ENCODE data around the gene UFSP1. TPM values are rescaled to one million over a fixed set of nuclear protein-coding genes. Genes with fewer than 3 reads are reported as not detected.

The UFSP1 gene
- total RNA-seq, 1 donor from 2014 or later, result 2.4 TPM

DNA sequence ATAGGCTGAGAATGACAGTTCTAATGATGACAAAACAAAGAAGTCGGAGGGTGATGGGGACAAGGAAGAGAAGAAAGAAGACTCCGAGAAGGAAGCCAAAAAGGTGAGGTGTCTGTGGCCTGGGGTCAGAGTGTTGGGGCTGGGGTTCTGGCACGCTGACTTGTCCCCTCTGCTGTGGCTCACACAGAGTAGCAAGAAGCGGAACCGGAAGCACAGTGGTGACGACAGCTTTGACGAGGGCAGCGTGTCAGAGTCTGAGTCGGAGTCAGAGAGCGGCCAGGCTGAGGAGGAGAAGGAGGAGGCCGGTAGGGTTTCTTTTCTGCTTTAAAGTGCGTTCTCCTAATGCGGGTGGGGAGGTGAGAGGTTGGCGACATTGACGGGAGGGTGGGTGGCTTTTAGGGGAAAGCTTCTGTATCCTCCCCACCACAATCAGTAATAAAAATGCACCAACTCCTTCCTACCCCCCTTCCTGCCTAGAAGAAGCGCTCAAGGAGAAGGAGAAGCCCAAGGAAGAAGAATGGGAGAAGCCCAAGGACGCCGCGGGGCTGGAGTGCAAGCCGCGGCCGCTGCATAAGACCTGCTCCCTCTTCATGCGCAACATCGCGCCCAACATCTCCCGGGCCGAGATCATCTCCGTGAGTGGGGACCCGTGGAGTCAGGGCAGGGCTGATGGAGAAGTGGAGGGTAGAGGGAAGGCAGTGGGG lies 4.6 kb downstream of the UFSP1 start:
- DNase-seq, result no peak
- peaks cover 81% of the 10 kb centered on the region for H3K36me3 ChIP-seq
- peaks cover 33% of the 10 kb centered on the region for H3K4me1 ChIP-seq
- no peaks in the 10 kb centered on the region for H3K27me3 ChIP-seq (ENCODE audit: low read depth)
- no peak overlapping the region for H3K4me3 ChIP-seq
- no peak for TF ChIP-seq CTCF (IDR thresholded peaks at IDR 0.05; ENCODE audit: borderline replicate concordance)
- H3K9me3 ChIP-seq (replicated peaks), result no peaks in the 10 kb centered on the region
- no peak overlapping the region for H3K27ac ChIP-seq (replicated peaks)
- intact Hi-C loops (cut with micrococcal nuclease), result no loop called here

DNA sequence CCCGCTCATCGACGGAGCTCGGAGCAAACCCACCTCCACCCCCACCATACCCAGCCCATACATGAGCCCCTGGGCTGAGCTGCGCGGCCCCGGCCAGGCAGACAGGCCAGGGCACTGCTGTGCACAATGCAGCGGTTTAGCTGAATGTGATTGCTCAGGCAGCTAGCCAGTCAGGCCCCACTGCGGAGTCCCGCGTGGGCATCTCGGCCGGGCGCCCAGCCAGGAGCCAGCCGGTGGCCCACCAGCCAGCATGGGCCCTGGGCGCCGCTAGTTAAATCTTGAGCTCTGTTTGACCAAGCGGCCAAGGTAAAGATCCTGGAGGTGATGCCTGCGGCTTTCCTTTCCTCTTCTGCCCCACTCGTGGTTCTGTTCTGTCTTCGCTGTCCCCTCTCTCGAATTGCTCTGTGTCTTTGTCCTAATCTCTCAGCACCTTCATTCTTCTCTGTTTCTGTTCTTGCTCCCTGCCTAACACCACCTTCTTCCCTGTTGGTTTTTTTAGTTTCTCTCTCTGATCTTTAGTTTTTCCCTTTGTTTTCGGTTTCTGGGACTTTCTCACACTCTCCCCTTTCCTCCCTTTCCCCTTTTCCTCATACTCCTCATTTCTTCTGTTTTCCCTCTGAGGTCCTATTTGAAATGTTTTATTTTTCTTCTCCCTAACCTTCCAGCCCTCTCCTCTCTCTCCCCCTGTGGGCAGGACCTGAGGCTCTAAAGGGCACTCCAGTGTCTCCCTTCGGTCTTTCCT lies 6.6 kb downstream of the UFSP1 start:
- Histone ChIP-seq H3K36me3 (peaks cover 87% of the 10 kb centered on the region), H3K9me3 (replicated peaks) (no peaks in the 10 kb centered on the region), H3K27ac (replicated peaks) (no peak overlapping the region), H3K27me3 (ENCODE audit: low read depth) (no peaks in the 10 kb centered on the region), H3K4me1 (peaks cover 36% of the 10 kb centered on the region), H3K4me3 (no peak overlapping the region)
- TF ChIP-seq CTCF (IDR thresholded peaks at IDR 0.05; ENCODE audit: borderline replicate concordance), result no peak
- intact Hi-C loops (cut with micrococcal nuclease), result no loop called here
- DNase-seq, result no peak

GRCh38 chr7:100882201-100882600 lies 7.3 kb downstream of the UFSP1 start:
- Histone ChIP-seq H3K4me3 (no peak overlapping the region), H3K27ac (replicated peaks) (no peak overlapping the region), H3K9me3 (replicated peaks) (no peaks in the 10 kb centered on the region), H3K36me3 (peaks cover 87% of the 10 kb centered on the region), H3K4me1 (peaks cover 36% of the 10 kb centered on the region), H3K27me3 (ENCODE audit: low read depth) (no peaks in the 10 kb centered on the region)
- no peak for TF ChIP-seq CTCF (IDR thresholded peaks at IDR 0.05; ENCODE audit: borderline replicate concordance)
- DNase-seq, result no peak
- intact Hi-C loops (cut with micrococcal nuclease), result no loop called here

GRCh38 chr7:100881136-100881535 lies 8.4 kb downstream of the UFSP1 start:
- no peak for DNase-seq
- no peak overlapping the region for H3K4me3 ChIP-seq
- TF ChIP-seq CTCF (IDR thresholded peaks at IDR 0.05; ENCODE audit: borderline replicate concordance), result no peak
- peaks cover 87% of the 10 kb centered on the region for H3K36me3 ChIP-seq
- no peak overlapping the region for H3K27ac ChIP-seq (replicated peaks)
- intact Hi-C loops (cut with micrococcal nuclease), result no loop called here
- no peaks in the 10 kb centered on the region for H3K9me3 ChIP-seq (replicated peaks)
- peaks cover 43% of the 10 kb centered on the region for H3K4me1 ChIP-seq
- no peaks in the 10 kb centered on the region for H3K27me3 ChIP-seq (ENCODE audit: low read depth)

DNA sequence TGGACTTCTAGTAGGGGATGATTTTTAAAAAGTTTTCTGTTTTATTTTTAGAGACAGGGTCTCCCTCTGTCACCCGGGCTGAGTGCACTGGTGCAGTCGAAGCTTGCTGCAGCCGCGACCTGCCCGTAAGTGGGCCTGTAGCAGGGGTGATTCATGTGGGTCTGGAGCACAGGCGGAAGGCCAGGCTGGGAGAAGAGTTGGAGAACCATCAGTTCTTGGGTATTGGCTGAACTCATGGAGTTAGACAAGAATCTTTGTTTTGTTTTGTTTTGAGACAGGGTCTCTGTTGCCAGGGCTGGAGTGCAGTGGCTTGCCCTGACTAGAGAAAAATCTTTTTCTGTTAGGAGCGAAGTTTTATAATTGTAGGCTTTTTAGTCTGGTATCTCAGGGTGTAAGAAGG lies 8.9 kb downstream of the UFSP1 start:
- H3K4me3 ChIP-seq, result no peak overlapping the region

More for the DNA sequence above, 8.9 kb downstream of the UFSP1 start:
- no peak for TF ChIP-seq CTCF (IDR thresholded peaks at IDR 0.05; ENCODE audit: borderline replicate concordance)
- intact Hi-C loops (cut with micrococcal nuclease), result no loop called here
- no peaks in the 10 kb centered on the region for H3K9me3 ChIP-seq (replicated peaks)
- H3K27ac ChIP-seq (replicated peaks), result no peak overlapping the region
- H3K36me3 ChIP-seq, result peaks cover 83% of the 10 kb centered on the region
- DNase-seq, result no peak
- H3K4me1 ChIP-seq, result peaks cover 48% of the 10 kb centered on the region
- no peaks in the 10 kb centered on the region for H3K27me3 ChIP-seq (ENCODE audit: low read depth)
